GM12878 (cell line): ENCODE measurements around the gene NKIRAS1. TPM values are rescaled to one million over a fixed set of nuclear protein-coding genes. Genes with fewer than 3 reads are reported as not detected.

Experiments
- ATAC-seq: fragments of 200-7000 bp; cut with Tn5 transposase; 3 replicates; pipeline ENCODE4 v1.9.1; 2020; ENCODE audit warnings: mild to moderate bottlenecking, moderate library complexity
- BruUV-seq: library from RNA; stranded (reverse); fragments of 400-500 nt; replicated peaks from 2 replicates; lab custom pipeline; 2021; lab: Mats Ljungman, UMichigan
- CTCF ChIA-PET: fragments of 300-600 bp; sonication (Branson Sonifier 250); formaldehyde crosslinking; extraction: SDS; loops from one replicate; lab custom pipeline; 2021; ENCODE audit warnings: inconsistent platforms; lab: Yijun Ruan, JAX
- POLR2A ChIA-PET: fragments of 350-600 bp; formaldehyde crosslinking; extraction: SDS; loops from one replicate; lab custom pipeline; 2021; ENCODE audit warnings: inconsistent platforms; lab: Charles Lee
- RAD21 ChIA-PET: fragments of 300-600 bp; sonication (Branson Sonifier 250); formaldehyde crosslinking; loops from one replicate; lab custom pipeline; 2023; ENCODE audit warnings: antibody characterized with exemption; ENCODE audit not compliant: unreplicated experiment; lab: Charles Lee
- SMC1A ChIA-PET: fragments of 300-600 bp; sonication (Branson Sonifier 250); formaldehyde crosslinking; loops from one replicate; lab custom pipeline; 2023; ENCODE audit not compliant: unreplicated experiment, uncharacterized antibody; lab: Charles Lee
- DNase-seq: peaks from one replicate; pipeline ENCODE4 v3.0.0-alpha.2; 2011; ENCODE audit warnings: low read depth, low spot score
- FAIRE-seq: peaks from 3 replicates; lab custom pipeline; 2011; peaks lifted over from hg19 to GRCh38; lab: Jason Lieb, UNC
- H2AFZ ChIP-seq: 2 replicates; pipeline ENCODE4 v1.6.0; 2011; ENCODE audit warnings: low read depth, low read length, control low read depth; ENCODE audit not compliant: control insufficient read depth
- H3K27ac ChIP-seq: 2 replicates; pipeline ENCODE4 v1.5.1; 2011; ENCODE audit warnings: control low read depth; ENCODE audit not compliant: control insufficient read depth, insufficient read depth
- H3K27me3 ChIP-seq, 2 experiments: replicated peaks in 1 of 2; 2 replicates each; pipeline versions ENCODE4 v1.6.0 to v1.6.1; 2011; ENCODE audit warnings: low read length in 1 of 2; ENCODE audit not compliant: control insufficient read depth in 2 of 2, insufficient read depth in 2 of 2
- H3K36me3 ChIP-seq, 2 experiments: 2 replicates each; pipeline ENCODE4 v1.5.1; 2011; ENCODE audit warnings: low read length in 1 of 2; ENCODE audit not compliant: control insufficient read depth in 2 of 2, insufficient read depth in 2 of 2
- H3K4me1 ChIP-seq: 2 replicates; pipeline ENCODE4 v1.6.1; 2011; ENCODE audit warnings: mild to moderate bottlenecking, low read length, moderate library complexity, mixed read lengths; ENCODE audit not compliant: control insufficient read depth, insufficient read depth
- H3K4me2 ChIP-seq: 2 replicates; pipeline ENCODE4 v1.6.0; 2011; ENCODE audit warnings: control low read depth; ENCODE audit not compliant: control insufficient read depth, insufficient read depth
- H3K4me3 ChIP-seq: fragments of 200-600 bp; sonication (generic); 2 replicates; pipeline ENCODE4 v1.5.1; 2016
- H3K79me2 ChIP-seq: 2 replicates; pipeline ENCODE4 v1.6.0; 2011; ENCODE audit warnings: low read length; ENCODE audit not compliant: control insufficient read depth, insufficient read depth
- H3K9ac ChIP-seq: 2 replicates; pipeline ENCODE4 v1.8.0; 2011; ENCODE audit warnings: low read length, control low read depth, mixed read lengths; ENCODE audit not compliant: control insufficient read depth, insufficient read depth
- H3K9me3 ChIP-seq: replicated peaks from 3 replicates; pipeline ENCODE4 v1.5.1; 2011; ENCODE audit warnings: mild to moderate bottlenecking, low read length; ENCODE audit not compliant: control insufficient read depth, insufficient read depth
- H4K20me1 ChIP-seq: 2 replicates; pipeline ENCODE4 v1.6.0; 2011; ENCODE audit not compliant: control insufficient read depth, insufficient read depth
- CEBPZ ChIP-seq: fragments of 150-350 bp; IDR thresholded peaks from 2 replicates; pipeline ENCODE4 v1.6.1; 2016; ENCODE audit warnings: low read depth, low read length
- IKZF2 ChIP-seq, 2 experiments: fragments of 450-650 bp; IDR thresholded peaks; 2 replicates each; pipeline ENCODE4 v1.6.1; 2017; ENCODE audit warnings: mild to moderate bottlenecking in 2 of 2, moderate library complexity in 2 of 2
- SMARCA5 ChIP-seq: fragments of 450-650 bp; IDR thresholded peaks from 2 replicates; pipeline ENCODE4 v1.6.1; 2017; ENCODE audit warnings: mild to moderate bottlenecking
- TBL1XR1 ChIP-seq: IDR thresholded peaks from 2 replicates; pipeline ENCODE4 v1.6.1; 2012; ENCODE audit warnings: low read depth, low read length, improper control_type of control experiment
- WGBS: methylation state at CpG from one replicate; pipeline ENCODE4 v1.1.6; 2016; ENCODE audit warnings: low lambda C conversion rate; ENCODE audit not compliant: insufficient replicate concordance, insufficient coverage; ENCODE audit errors: missing lambda C conversion rate; 5-methylcytosine and 5-hydroxymethylcytosine counted together
- in situ Hi-C: fragments of 300-500 bp; cut with MboI; formaldehyde crosslinking; loops from 9 replicates; pipeline ENCODE4 v1.14.3; 2018; ENCODE audit warnings: mixed read lengths
- intact Hi-C: fragments of 100-400 bp; cut with micrococcal nuclease; formaldehyde crosslinking; loops from one replicate; pipeline ENCODE4 v1.14.2; 2022; ENCODE audit not compliant: unreplicated experiment
- polyA plus RNA-seq, 11 experiments: library from polyadenylated mRNA; depleted of rRNA in 4 of 11; unstranded in 6 of 11; stranded (reverse) in 5 of 11; fragments of >200 nt; fragmentation: Nextera tagmentation in 4 of 11; fragmentation: Illumina TruSeq in 1 of 11; extraction: Ambion mirVana in 4 of 11; extraction: Trizol in 1 of 11; gene quantifications; 1 replicate in 1 of 11; 2 replicates in 10 of 11; pipeline versions ENCODE4 v1.2.1 to v1.2.3, GENCODE V29; 2011 to 2016; ENCODE audit warnings: inconsistent platforms in 2 of 11, missing spikeins in 2 of 11, low read depth in 1 of 11
- total RNA-seq, 4 experiments: library from RNA; depleted of rRNA in 3 of 4; stranded (reverse); fragments of >200 nt in 3 of 4; fragmentation: Illumina TruSeq in 1 of 4; extraction: Trizol in 1 of 4; gene quantifications; 2 replicates each; pipeline versions ENCODE4 v1.2.1 to v1.2.3, GENCODE V29; 2013 to 2021

Gene NKIRAS1
- total and polyA plus RNA-seq, 10 of the 15 experiments (the other 5 are each of a cell fraction or from before 2014, with no cell fraction given) = 7.1 to 17.9 (median 10.9) TPM

GRCh38 chr3:23876923-23877322 lies 39.9 kb downstream of the NKIRAS1 start:
- in situ Hi-C loops (no loop called here), intact Hi-C loops (no loop called here)
- CTCF ChIA-PET = interaction anchor here (0.7 to 3.6 kb wide), 7 partner anchors 9 to 114 kb away, joined by 3 to 13 read pairs (median 3); no protein-coding TSS in a partner anchor
- RAD21 ChIA-PET = interaction anchor here (2.2 kb wide), 1 partner anchor 43 kb away, joined by 5 read pairs; no protein-coding TSS in a partner anchor
- Histone ChIP-seq H2AFZ (no peak overlapping the region), H3K27ac (no peak overlapping the region), H3K4me2 (no peak overlapping the region), H3K36me3 (peaks cover 2 to 8% of the 10 kb centered on the region in 2 experiments), H3K9me3 (no peaks in the 10 kb centered on the region), H3K79me2 (peaks cover 36% of the 10 kb centered on the region), H3K4me3 (no peak overlapping the region), H3K27me3 (no peaks in the 10 kb centered on the region), H4K20me1 (no peaks in the 10 kb centered on the region)
- no TSS peak for BruUV-seq
- POLR2A ChIA-PET = interaction anchor here (1.0 kb wide), 1 partner anchor 70 kb away, joined by 3 read pairs; no protein-coding TSS in a partner anchor
- SMC1A ChIA-PET = interaction anchor here (0.6 to 3.3 kb wide), 9 partner anchors 8 to 53 kb away, joined by 3 to 11 read pairs (median 3); no protein-coding TSS in a partner anchor
- WGBS = 84% methylated on average over 2 of the region's 2 CpGs
- ATAC-seq (no peak), DNase-seq (no peak), FAIRE-seq (no peak)
- no peak for TF ChIP-seq CEBPZ
- no peak for TF ChIP-seq IKZF2 (IDR thresholded peaks at IDR 0.05)
- no peak for TF ChIP-seq TBL1XR1
- no peak for TF ChIP-seq SMARCA5
- TF ChIP-seq, all 136 proteins: peak for 0
- Histone ChIP-seq H3K9ac (no peak overlapping the region), H3K4me1 (no peaks in the 10 kb centered on the region)
